Endothelial cell of coronary artery (primary cell): Measurements from ENCODE around the gene DOK1. TPM values are rescaled to one million over a fixed set of nuclear protein-coding genes. Genes with fewer than 3 reads are reported as not detected.

ENCODE experiments used
- total RNA-seq: library from RNA; depleted of rRNA; stranded (reverse); fragments of >200 nt; gene quantifications from 2 replicates; pipeline ENCODE4 v1.2.3, GENCODE V29; 2014

The DOK1 gene
- total RNA-seq: 14.6 and 24.3 TPM in 2 replicates

DNA sequence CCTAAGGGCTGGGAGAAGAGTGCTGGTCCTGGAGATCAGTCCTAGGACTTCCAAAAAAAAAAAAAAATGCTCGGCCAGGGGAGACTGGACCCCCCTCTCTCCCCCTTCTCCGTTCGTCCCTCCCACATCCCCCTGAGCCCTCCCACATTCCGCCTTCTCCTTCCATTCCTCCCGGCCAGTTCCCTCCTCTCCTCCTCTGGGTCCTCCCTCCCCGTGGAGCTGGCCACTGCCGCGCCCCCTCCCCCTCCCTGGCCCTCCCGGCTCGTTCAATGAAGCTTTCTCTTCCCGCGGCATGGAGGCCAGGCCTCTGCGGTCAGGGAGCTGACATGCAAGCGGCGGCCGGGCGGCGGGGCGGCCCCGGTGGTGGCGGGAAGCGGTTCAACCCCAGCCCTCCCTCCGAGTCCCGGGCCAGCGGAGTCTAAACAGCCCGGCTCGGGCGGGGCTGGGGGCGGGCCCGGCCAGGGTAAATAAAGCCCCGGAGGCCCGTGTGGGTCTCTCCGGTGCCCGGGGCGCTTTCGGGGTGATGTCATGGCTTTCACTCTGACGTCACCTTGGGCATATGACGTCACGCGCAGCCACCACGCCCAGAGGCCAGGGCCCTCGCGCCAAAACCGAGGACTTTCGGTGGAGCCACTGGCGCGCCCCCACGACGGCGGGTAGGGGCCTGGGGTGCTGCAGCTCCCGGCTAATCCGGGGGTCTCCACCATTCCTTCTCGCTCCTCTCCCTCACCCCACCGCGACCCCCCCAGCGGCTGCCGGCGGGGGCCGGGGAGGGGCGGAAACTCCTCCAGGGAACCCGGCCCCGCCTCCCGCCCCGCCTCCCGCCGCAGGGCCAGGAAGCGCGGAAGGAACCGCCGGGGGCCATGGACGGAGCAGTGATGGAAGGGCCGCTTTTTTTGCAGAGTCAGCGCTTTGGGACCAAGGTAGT lies at the start of gene DOK1, which contains the start of gene LOXL3:
Gene DOK1, plus strand, starts transcription at position 829 of the 928 bp plus-strand sequence. Its CDS starts 35 bp downstream, at position 864.
Gene LOXL3, minus strand, starts transcription at position 51 of the 928 bp plus-strand sequence. CDS start 1,308 bp downstream, outside the sequence.

DNA sequence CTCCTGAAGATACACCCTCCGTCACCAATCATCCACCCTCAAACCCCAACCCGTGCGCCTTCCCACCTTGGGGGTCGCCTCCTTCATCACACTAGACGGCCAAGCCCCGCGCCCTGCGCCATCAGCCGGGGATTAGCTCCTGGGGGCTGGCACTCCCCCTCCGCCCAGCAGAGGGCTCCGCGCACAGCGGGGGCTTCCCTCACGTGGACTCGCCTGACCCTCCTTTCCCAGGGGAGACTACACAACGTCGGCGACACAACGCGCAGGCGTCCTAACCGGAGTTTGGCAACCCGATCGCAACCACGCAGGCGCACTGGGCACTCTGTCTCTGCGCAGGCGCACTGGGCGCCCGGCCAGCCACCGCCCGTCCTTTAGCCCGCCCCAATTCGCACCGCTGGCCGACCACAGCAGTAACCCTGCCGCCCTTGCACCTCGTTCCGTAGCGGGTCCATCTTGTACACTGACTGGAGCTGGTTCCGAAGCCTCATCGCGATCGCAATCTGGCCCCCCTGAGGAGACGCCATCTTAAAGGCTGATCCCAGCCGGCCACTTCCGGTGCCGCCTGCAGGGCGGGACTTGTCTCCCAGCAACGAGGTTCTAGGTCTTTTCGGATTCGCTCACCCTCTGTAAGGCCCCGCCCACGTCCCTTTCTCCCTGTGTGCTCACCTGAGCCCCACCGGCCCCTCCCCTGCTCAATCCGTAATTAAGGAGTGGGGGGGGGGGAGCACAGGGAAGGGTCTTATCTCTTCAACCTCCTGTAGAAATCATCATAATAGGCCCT lies 47.2 kb upstream of the DOK1 start, which contains the start of gene PCGF1:
Gene PCGF1, minus strand, starts transcription at position 551 of the 781 bp plus-strand sequence. Its CDS starts 27 bp downstream, at position 524.

DNA sequence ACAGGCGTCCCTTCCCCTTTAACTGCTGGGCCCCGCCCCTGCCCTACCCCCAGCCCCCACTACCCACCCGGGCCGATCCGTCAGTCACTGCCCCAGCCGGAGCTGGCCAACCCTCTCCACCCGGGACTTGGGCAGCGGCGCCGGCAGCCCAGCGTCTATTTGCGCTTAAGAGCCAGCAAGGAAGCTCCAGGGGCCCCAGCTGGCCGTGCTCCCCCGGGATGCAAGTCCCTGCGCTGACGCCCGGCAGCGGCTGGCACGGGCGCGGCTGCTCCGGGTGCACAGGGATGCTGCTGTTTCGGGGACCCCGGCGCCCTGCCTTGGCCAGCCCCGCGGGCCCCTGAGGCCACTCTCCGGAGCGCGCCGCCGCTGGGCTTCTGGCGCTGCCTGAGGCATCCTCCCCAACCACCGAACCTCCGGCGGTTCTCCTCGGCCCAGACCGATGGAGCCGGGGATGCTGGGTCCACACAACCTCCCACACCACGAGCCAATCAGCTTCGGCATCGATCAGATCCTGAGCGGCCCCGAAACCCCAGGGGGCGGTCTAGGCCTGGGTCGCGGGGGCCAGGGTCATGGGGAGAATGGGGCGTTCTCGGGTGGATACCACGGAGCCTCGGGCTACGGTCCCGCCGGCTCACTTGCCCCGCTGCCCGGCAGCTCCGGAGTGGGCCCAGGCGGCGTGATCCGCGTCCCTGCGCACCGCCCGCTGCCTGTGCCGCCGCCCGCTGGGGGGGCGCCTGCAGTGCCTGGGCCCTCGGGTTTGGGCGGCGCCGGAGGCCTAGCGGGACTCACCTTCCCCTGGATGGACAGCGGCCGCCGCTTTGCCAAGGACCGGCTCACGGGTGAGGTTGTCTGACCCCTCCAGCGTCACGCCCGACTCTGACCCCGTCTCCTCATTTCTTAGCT lies 39.9 kb upstream of the DOK1 start, which contains the start of gene TLX2:
Gene TLX2, plus strand, starts transcription at position 83 of the 903 bp plus-strand sequence. Its CDS starts 357 bp downstream, at position 440.

DNA sequence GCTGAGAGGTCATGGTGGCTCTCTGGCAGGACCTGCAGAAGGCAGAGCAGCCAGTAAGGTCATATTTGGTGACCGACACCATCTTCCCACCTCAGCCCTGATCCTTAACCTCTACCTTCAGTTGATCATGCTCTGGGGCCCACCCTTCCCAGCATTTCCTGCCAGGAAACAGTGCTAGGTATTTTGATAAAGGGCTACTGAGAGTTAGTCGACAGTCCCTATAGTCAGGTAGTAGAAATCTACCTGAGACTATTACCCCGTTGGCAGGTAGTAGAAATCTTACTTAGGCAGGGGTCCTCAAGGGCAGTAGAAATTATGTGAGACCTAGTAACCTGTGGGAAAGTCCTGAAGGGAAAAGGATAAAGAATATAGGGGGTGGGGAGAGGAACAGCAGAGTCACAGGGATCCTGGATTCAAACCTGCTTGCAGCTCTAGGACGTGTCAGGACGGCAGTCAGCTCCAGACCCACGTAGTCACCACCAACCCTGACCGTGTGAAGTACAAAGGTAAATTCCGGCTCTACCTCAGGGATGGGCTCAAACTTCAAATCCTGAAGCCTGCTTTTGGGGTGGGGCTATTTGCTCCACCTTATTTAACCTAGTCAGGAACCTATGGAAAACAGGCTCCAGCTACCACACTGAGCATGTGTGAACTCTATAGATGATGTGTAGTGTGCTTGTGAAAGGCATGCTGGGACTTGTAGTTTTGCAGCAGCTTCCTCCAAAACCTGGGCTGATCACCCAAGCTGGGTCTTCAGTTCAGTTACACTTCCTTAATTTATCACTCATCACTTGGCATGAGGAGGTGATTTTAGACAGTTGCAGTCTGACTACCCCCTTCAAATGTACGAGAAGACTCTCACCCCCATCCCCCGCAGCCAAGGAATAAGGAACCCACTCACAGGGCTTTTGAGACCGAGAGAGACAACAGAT lies 28.5 kb upstream of the DOK1 start, which contains the start of gene DQX1:
Gene DQX1, minus strand, starts transcription at position 515 of the 932 bp plus-strand sequence. Its CDS starts 502 bp downstream, at position 13.

DNA sequence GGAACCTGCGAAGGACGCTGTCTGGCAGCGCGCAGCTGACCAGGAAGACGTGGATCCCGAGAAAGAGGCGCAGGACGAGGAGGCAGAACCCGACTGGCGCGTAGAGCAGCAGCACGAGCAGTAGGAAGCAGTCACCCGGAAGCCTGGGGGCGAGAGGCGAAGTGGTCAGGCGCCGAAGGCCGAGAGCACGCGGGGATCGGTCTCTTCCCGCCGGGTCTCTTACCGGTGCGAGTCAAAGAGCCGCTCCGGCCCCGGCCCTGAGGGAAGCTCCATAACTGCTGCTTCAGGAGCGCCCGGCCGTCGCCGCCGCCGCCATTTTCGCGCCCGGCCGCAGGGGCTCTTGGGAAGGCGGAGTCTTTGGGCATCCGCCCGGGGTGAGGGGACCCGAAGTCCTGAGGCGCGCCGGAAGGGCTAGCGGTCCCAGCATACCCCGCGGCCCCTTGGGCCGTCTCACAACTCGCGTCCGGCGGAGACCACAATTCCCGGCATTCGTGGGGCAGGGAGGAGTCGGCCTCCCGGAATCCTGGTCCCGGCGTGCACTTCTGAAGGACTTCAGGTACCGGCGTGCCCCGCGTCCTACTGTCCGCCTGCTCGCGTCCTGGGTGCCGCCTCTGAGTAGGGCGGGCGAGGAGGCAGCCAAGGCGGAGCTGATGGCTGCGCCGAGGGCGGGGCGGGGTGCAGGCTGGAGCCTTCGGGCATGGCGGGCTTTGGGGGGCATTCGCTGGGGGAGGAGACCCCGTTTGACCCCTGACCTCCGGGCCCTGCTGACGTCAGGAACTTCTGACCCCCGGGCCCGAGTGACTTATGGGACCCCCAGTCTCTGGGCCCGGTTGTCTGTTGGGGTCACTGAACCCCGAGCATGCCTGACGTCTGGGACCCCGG lies 24.9 kb upstream of the DOK1 start, which contains the start of the genes AUP1 and HTRA2:
Gene AUP1, minus strand, starts transcription at position 350 of the 882 bp plus-strand sequence. Its CDS starts 77 bp downstream, at position 273.
Gene HTRA2, plus strand, starts transcription at position 577 of the 882 bp plus-strand sequence. Its CDS starts 74 bp downstream, at position 651.

Other genes starting within 250 kb of the DOK1 start
- 0.09 TPM in 1 of 2 replicates, not detected in the other for gene SLC4A5, start 211.3 kb upstream of the DOK1 start, total RNA-seq
- gene DCTN1, start 174.4 kb upstream of the DOK1 start, total RNA-seq: 147 and 177 TPM in 2 replicates
- gene C2orf81, start 133.1 kb upstream of the DOK1 start, total RNA-seq: 0.09 and 0.19 TPM in 2 replicates
- 43.6 and 46.7 TPM in 2 replicates for gene WDR54, start 133.0 kb upstream of the DOK1 start, total RNA-seq
- gene RTKN, start 112.8 kb upstream of the DOK1 start, total RNA-seq: 6.7 and 9.0 TPM in 2 replicates
- 8.5 and 15.2 TPM in 2 replicates for gene INO80B, start 99.6 kb upstream of the DOK1 start, total RNA-seq
- gene WBP1, start 96.3 kb upstream of the DOK1 start, total RNA-seq: 30.9 and 36.8 TPM in 2 replicates
- 46.2 and 60.4 TPM in 2 replicates for gene MOGS, start 89.3 kb upstream of the DOK1 start, total RNA-seq
- gene MRPL53, start 82.0 kb upstream of the DOK1 start, total RNA-seq: 49.9 and 50.5 TPM in 2 replicates
- 13.0 and 24.2 TPM in 2 replicates for gene CCDC142, start 71.7 kb upstream of the DOK1 start, total RNA-seq
- gene TTC31, start 71.6 kb upstream of the DOK1 start, total RNA-seq: 6.8 and 9.5 TPM in 2 replicates
- gene LBX2, start 55.1 kb upstream of the DOK1 start, total RNA-seq: 1.4 and 2.1 TPM in 2 replicates
- gene PCGF1, start 47.0 kb upstream of the DOK1 start, total RNA-seq: 13.7 and 16.8 TPM in 2 replicates
- gene TLX2, start 40.3 kb upstream of the DOK1 start, total RNA-seq: not detected in 2 replicates
- 0.09 TPM in 1 of 2 replicates, not detected in the other for gene DQX1, start 28.5 kb upstream of the DOK1 start, total RNA-seq
- 91.2 and 104 TPM in 2 replicates for gene AUP1, start 25.0 kb upstream of the DOK1 start, total RNA-seq
- gene HTRA2, start 24.8 kb upstream of the DOK1 start, total RNA-seq: 43.3 and 47.2 TPM in 2 replicates
- 0.99 and 31.5 TPM in 2 replicates for gene LOXL3, start 778 bp upstream of the DOK1 start, total RNA-seq
- gene M1AP, start 93.6 kb downstream of the DOK1 start, total RNA-seq: not detected in 2 replicates
- gene SEMA4F, start 99.5 kb downstream of the DOK1 start, total RNA-seq: 4.0 and 5.9 TPM in 2 replicates